Mesothelial cell of epicardium (in vitro differentiated cells): ENCODE data around the gene LDAH. TPM values are rescaled to one million over a fixed set of nuclear protein-coding genes. Genes with fewer than 3 reads are reported as not detected.

ENCODE experiments used
- DNase-seq, 2 experiments: peaks; one replicate each; pipeline ENCODE4 v3.0.0; 2021; ENCODE audit warnings: low spot score in 2 of 2; ENCODE audit not compliant: unreplicated experiment in 2 of 2
- H3K27ac Mint-ChIP-seq: 2 replicates; pipeline ENCODE4 v1.8.0; 2021; ENCODE audit warnings: mixed read lengths
- H3K27me3 Mint-ChIP-seq: 2 replicates; pipeline ENCODE4 v1.8.0; 2021; ENCODE audit warnings: low read depth, mixed read lengths
- H3K36me3 Mint-ChIP-seq: 2 replicates; pipeline ENCODE4 v1.8.0; 2021; ENCODE audit warnings: mixed read lengths
- H3K4me1 Mint-ChIP-seq: 2 replicates; pipeline ENCODE4 v1.8.0; 2021; ENCODE audit warnings: mixed read lengths
- H3K4me3 Mint-ChIP-seq: 2 replicates; pipeline ENCODE4 v1.8.0; 2021; ENCODE audit warnings: mild to moderate bottlenecking, moderate library complexity, mixed read lengths
- H3K9me3 Mint-ChIP-seq: 2 replicates; pipeline ENCODE4 v1.8.0; 2021; ENCODE audit warnings: mixed read lengths
- CTCF ChIP-seq: fragments of 200-600 bp; sonication (generic); IDR thresholded peaks from one replicate; pipeline ENCODE4 v1.5.0; 2021; ENCODE audit warnings: antibody characterized with exemption; ENCODE audit not compliant: unreplicated experiment
- total RNA-seq: library from RNA; stranded (reverse); gene quantifications from 3 replicates; pipeline ENCODE4 v1.2.1, GENCODE V29; 2021

The LDAH gene
- total RNA-seq, 1 donor from 2014 or later, result 28.9 TPM

GRCh38 chr2:20747317-20747716, 75.6 kb downstream of the LDAH start:
- Mint-ChIP-seq H3K4me3 (no peak overlapping the region), H3K36me3 (peaks cover 25% of the 10 kb centered on the region), H3K27me3 (no peaks in the 10 kb centered on the region), H3K27ac (no peak overlapping the region), H3K9me3 (peaks cover 15% of the 10 kb centered on the region), H3K4me1 (peaks cover 14% of the 10 kb centered on the region)
- no peak for DNase-seq
- no peak for TF ChIP-seq CTCF

GRCh38 chr2:20745924-20746555, 76.9 kb downstream of the LDAH start:
- H3K4me3 Mint-ChIP-seq, result no peak overlapping the region
- H3K27ac Mint-ChIP-seq, result no peak overlapping the region
- peaks cover 14% of the 10 kb centered on the region for H3K4me1 Mint-ChIP-seq
- peaks cover 21% of the 10 kb centered on the region for H3K9me3 Mint-ChIP-seq
- peaks cover 32% of the 10 kb centered on the region for H3K36me3 Mint-ChIP-seq
- no peaks in the 10 kb centered on the region for H3K27me3 Mint-ChIP-seq
- DNase-seq, result no peak
- TF ChIP-seq CTCF, result no peak

GRCh38 chr2:20744366-20745335, 78.2 kb downstream of the LDAH start:
- TF ChIP-seq CTCF, result no peak
- H3K4me1 Mint-ChIP-seq, result peaks cover 14% of the 10 kb centered on the region
- H3K27me3 Mint-ChIP-seq, result no peaks in the 10 kb centered on the region
- H3K9me3 Mint-ChIP-seq, result peaks cover 21% of the 10 kb centered on the region
- H3K4me3 Mint-ChIP-seq, result no peak overlapping the region
- no peak for DNase-seq
- peaks cover 28% of the 10 kb centered on the region for H3K36me3 Mint-ChIP-seq
- no peak overlapping the region for H3K27ac Mint-ChIP-seq

GRCh38 chr2:20738772-20739171, 84.1 kb downstream of the LDAH start:
- Mint-ChIP-seq H3K9me3 (peaks cover 18% of the 10 kb centered on the region), H3K27me3 (no peaks in the 10 kb centered on the region), H3K4me3 (no peak overlapping the region), H3K36me3 (peaks cover 56% of the 10 kb centered on the region), H3K27ac (no peak overlapping the region), H3K4me1 (no peaks in the 10 kb centered on the region)
- no peak for TF ChIP-seq CTCF
- DNase-seq, result no peak

GRCh38 chr2:20737505-20737904, 85.4 kb downstream of the LDAH start:
- Mint-ChIP-seq H3K4me3 (no peak overlapping the region), H3K27me3 (no peaks in the 10 kb centered on the region), H3K9me3 (peaks cover 13% of the 10 kb centered on the region), H3K27ac (no peak overlapping the region), H3K36me3 (peaks cover 46% of the 10 kb centered on the region), H3K4me1 (no peaks in the 10 kb centered on the region)
- DNase-seq, result no peak
- no peak for TF ChIP-seq CTCF
